Measurements from ENCODE around the gene UFC1. TPM values are rescaled to one million over a fixed set of nuclear protein-coding genes. Genes with fewer than 3 reads are reported as not detected.

Gene UFC1
- total and polyA plus RNA-seq, 2 donors (not counting 3 experiments of a cell fraction or from before 2014, with no cell fraction given), result 102 to 149 TPM

DNA sequence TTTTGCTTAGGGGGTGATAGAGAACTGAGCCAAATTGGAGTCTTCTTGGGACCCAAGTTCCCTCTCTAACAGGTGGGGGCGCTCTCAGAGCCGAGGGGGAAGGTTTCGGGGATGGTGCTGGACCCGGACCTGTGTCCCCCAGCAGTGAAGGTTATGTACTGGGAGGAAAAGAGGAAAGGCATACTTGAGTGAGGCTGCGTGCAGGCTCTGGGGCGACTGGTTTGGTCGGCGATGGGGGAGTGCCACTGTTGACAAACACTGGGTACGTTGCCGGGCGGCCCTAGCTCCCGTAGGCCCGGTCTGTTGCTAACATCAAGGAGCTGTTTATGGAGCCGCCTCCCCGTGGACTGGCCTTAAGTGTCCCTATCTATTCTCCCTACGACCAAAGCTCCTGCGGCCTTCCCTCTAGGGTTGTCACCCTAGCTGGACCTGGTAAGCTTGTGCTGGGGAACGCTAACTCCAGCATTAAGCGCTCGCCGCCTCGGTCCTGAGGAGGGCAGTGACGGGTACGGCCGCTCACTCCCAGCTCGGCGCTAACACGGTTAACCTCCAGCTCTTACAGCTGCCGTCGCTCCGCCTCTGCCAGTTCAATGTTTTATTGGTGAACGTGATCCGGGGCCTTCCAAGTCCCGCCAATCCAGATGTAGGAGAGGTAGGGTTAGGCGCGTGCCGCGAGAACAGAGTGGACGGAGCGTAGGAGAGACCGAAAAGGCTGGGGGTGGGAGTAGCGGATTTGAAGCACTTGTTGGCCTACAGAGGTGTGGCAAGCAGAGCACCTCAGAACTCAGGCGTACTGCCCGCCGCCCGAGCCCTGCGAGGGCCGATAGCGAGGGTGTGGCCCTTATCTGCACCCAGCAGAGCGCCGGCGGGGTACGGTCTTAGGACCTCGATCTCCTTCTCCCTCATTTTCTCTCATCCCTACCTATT is 12.2 kb downstream of the UFC1 start, which contains the start of gene PPOX:
TSS of gene PPOX (plus strand) at position 685 of the 927 bp plus-strand sequence. CDS start 422 bp downstream, outside the sequence.
- DNase-seq (ENCODE audit: low read depth, low spot score) (peak; percentile 99), FAIRE-seq (peak; percentile 98)
- peaks cover 2 to 20% of the 10 kb centered on the region in 2 experiments for H3K36me3 ChIP-seq (ENCODE audit: control insufficient read depth in 2 of 2, extremely low read depth in 1 of 2, insufficient read depth in 2 of 2, low read length in 2 of 2)
- H3K27ac ChIP-seq (ENCODE audit: insufficient read depth, low read depth, low read length), result peak within 1 kb of the TSS; percentile 74
- no peaks in the 10 kb centered on the region for H3K27me3 ChIP-seq (ENCODE audit: control insufficient read depth in 2 of 2, insufficient read depth in 2 of 2, low read length in 2 of 2)
- BruUV-seq (replicated peaks), result TSS peak; percentile 70
- no peak for TF ChIP-seq GATA2 (IDR thresholded peaks at IDR 0.05; ENCODE audit: insufficient read depth, insufficient read length, low read depth, low read length)
- TF ChIP-seq MYC (IDR thresholded peaks at IDR 0.05; ENCODE audit: low read depth, low read length), result no peak
- TF ChIP-seq FOS (IDR thresholded peaks at IDR 0.05; ENCODE audit: borderline replicate concordance, insufficient read depth, low read length), result no peak
- peak; percentile 21 for TF ChIP-seq POLR2A (IDR thresholded peaks at IDR 0.05; ENCODE audit: low read depth, low read length)
- no peak for TF ChIP-seq EZH2 (IDR thresholded peaks at IDR 0.05; ENCODE audit: borderline replicate concordance, low read depth, low read length, severe bottlenecking)
- TF ChIP-seq POLR2AphosphoS5 (IDR thresholded peaks at IDR 0.05; ENCODE audit: insufficient read depth, low read depth, low read length), result peak; percentile 71
- no peak for TF ChIP-seq JUN (IDR thresholded peaks at IDR 0.05; ENCODE audit: borderline replicate concordance, insufficient read depth, insufficient read length, low read depth)
- TF ChIP-seq, protein P1, sequence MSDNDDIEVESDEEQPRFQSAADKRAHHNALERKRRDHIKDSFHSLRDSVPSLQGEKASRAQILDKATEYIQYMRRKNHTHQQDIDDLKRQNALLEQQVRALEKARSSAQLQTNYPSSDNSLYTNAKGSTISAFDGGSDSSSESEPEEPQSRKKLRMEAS (IDR thresholded peaks at IDR 0.05; ENCODE audit: insufficient read depth, insufficient read length), result peak; percentile 63
- TF ChIP-seq, protein P2, sequence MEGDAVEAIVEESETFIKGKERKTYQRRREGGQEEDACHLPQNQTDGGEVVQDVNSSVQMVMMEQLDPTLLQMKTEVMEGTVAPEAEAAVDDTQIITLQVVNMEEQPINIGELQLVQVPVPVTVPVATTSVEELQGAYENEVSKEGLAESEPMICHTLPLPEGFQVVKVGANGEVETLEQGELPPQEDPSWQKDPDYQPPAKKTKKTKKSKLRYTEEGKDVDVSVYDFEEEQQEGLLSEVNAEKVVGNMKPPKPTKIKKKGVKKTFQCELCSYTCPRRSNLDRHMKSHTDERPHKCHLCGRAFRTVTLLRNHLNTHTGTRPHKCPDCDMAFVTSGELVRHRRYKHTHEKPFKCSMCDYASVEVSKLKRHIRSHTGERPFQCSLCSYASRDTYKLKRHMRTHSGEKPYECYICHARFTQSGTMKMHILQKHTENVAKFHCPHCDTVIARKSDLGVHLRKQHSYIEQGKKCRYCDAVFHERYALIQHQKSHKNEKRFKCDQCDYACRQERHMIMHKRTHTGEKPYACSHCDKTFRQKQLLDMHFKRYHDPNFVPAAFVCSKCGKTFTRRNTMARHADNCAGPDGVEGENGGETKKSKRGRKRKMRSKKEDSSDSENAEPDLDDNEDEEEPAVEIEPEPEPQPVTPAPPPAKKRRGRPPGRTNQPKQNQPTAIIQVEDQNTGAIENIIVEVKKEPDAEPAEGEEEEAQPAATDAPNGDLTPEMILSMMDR (IDR thresholded peaks at IDR 0.05; ENCODE audit: extremely low read depth in 1 of 2, insufficient read depth in 1 of 2, low read depth in 1 of 2, low read length in 2 of 2), result peak; percentile 42 to 60
- no peaks in the 10 kb centered on the region for H4K20me1 ChIP-seq (replicated peaks; ENCODE audit: control insufficient read depth, extremely low read depth, insufficient read depth, low read length)
- peak within 1 kb of the TSS; percentile 81 to 87 (median 87) for H3K4me3 ChIP-seq (replicated peaks in 1 of 3; ENCODE audit: insufficient read depth in 1 of 3, low read depth in 1 of 3, low read length in 3 of 3)
- dilution Hi-C loops (cut with MboI; ENCODE audit: extremely low pct_ligation_motif_present, low sequenced_read_pairs) (no loop called here), intact Hi-C loops (cut with micrococcal nuclease) (loop anchor here (1.0 to 2.0 kb wide), 4 partner anchors 11 to 217 kb away; partner anchors contain the start of gene B4GALT3)
- POLR2A ChIA-PET, result interaction anchor here (0.5 to 2.2 kb wide), 6 partner anchors 10 to 216 kb away, joined by 3 to 8 read pairs (median 4); partner anchors contain the start of genes NDUFS2 and TOMM40L
- H3K9ac ChIP-seq (replicated peaks; ENCODE audit: extremely low read depth, insufficient read depth, low read length), result peak within 1 kb of the TSS; percentile 82
- H3K9me3 ChIP-seq (replicated peaks; ENCODE audit: control insufficient read depth, insufficient read depth, low read length), result no peaks in the 10 kb centered on the region
- H3K79me2 ChIP-seq (ENCODE audit: control insufficient read depth, insufficient read depth, low read length), result no peaks in the 10 kb centered on the region
- peaks cover 16% of the 10 kb centered on the region for H3K4me1 ChIP-seq (ENCODE audit: control insufficient read depth, extremely low read depth, insufficient read depth, low read length)
- H2AFZ ChIP-seq (ENCODE audit: low read depth, low read length), result peak within 1 kb of the TSS; percentile 79
- H3K9me1 ChIP-seq (replicated peaks; ENCODE audit: control insufficient read depth, extremely low read depth, insufficient read depth, low read length), result no peaks in the 10 kb centered on the region
- peak within 1 kb of the TSS; percentile 93 for H3K4me2 ChIP-seq (ENCODE audit: insufficient read depth, low read length)
- CTCF ChIA-PET, result interaction anchor here (0.6 to 3.1 kb wide), 22 partner anchors 8 to 216 kb away, joined by 3 to 35 read pairs (median 4); partner anchors contain the start of genes ADAMTS4, B4GALT3, CFAP126 and DEDD

Measured in endothelial cell of umbilical vein (primary cell).